ENCODE measurements around the gene TANGO2.

Gene TANGO2

GRCh38 chr22:19997561-19998231 lies 23.2 kb upstream of the TANGO2 start:
- Histone ChIP-seq H3K36me3 (ENCODE audit: control insufficient read depth, insufficient read depth, low read length) (no peaks in the 10 kb centered on the region), H3K27ac (ENCODE audit: insufficient read depth, low read depth, low read length, poor library complexity, severe bottlenecking) (no peak overlapping the region), H3K27me3 (ENCODE audit: control insufficient read depth, insufficient read depth, low read length, poor library complexity, severe bottlenecking) (no peaks in the 10 kb centered on the region), H3K9me3 (ENCODE audit: control insufficient read depth, low read length) (no peaks in the 10 kb centered on the region), H3K4me3 (ENCODE audit: insufficient read depth, low read depth, low read length) (no peak overlapping the region), H3K4me1 (ENCODE audit: control insufficient read depth, insufficient read depth, low read length) (peaks cover 51% of the 10 kb centered on the region)
- WGBS, 2 experiments, result 78 to 81% methylated on average over 19 of the region's 19 CpGs

- 37 to 43% methylated on average over 16 of the region's 16 CpGs for WGBS, 2 experiments
- Histone ChIP-seq H3K27me3 (ENCODE audit: control insufficient read depth, insufficient read depth, low read length, poor library complexity, severe bottlenecking) (no peaks in the 10 kb centered on the region), H3K27ac (ENCODE audit: insufficient read depth, low read depth, low read length, poor library complexity, severe bottlenecking) (peak overlapping the region; percentile 69), H3K4me3 (ENCODE audit: insufficient read depth, low read depth, low read length) (no peak overlapping the region), H3K4me1 (ENCODE audit: control insufficient read depth, insufficient read depth, low read length) (peaks cover 51% of the 10 kb centered on the region), H3K9me3 (ENCODE audit: control insufficient read depth, low read length) (no peaks in the 10 kb centered on the region), H3K36me3 (ENCODE audit: control insufficient read depth, insufficient read depth, low read length) (no peaks in the 10 kb centered on the region)
Measured at GRCh38 chr22:19998232-19998951, 22.5 kb upstream of the TANGO2 start.

- no peak overlapping the region for H3K4me3 ChIP-seq (ENCODE audit: insufficient read depth, low read depth, low read length)
Measured at GRCh38 chr22:19998991-19999820, 21.7 kb upstream of the TANGO2 start.

GRCh38 chr22:20000246-20001081 lies 20.4 kb upstream of the TANGO2 start:
- Histone ChIP-seq H3K4me3 (ENCODE audit: insufficient read depth, low read depth, low read length) (no peak overlapping the region), H3K4me1 (ENCODE audit: control insufficient read depth, insufficient read depth, low read length) (peaks cover 51% of the 10 kb centered on the region), H3K9me3 (ENCODE audit: control insufficient read depth, low read length) (no peaks in the 10 kb centered on the region), H3K36me3 (ENCODE audit: control insufficient read depth, insufficient read depth, low read length) (no peaks in the 10 kb centered on the region), H3K27ac (ENCODE audit: insufficient read depth, low read depth, low read length, poor library complexity, severe bottlenecking) (no peak overlapping the region), H3K27me3 (ENCODE audit: control insufficient read depth, insufficient read depth, low read length, poor library complexity, severe bottlenecking) (no peaks in the 10 kb centered on the region)
- WGBS, 2 experiments, result 74 to 80% methylated on average over 14 of the region's 14 CpGs

More at GRCh38 chr22:19998991-19999820, 21.7 kb upstream of the TANGO2 start:
- no peaks in the 10 kb centered on the region for H3K9me3 ChIP-seq (ENCODE audit: control insufficient read depth, low read length)
- no peaks in the 10 kb centered on the region for H3K27me3 ChIP-seq (ENCODE audit: control insufficient read depth, insufficient read depth, low read length, poor library complexity, severe bottlenecking)
- H3K27ac ChIP-seq (ENCODE audit: insufficient read depth, low read depth, low read length, poor library complexity, severe bottlenecking), result peak overlapping the region; percentile 69
- peaks cover 51% of the 10 kb centered on the region for H3K4me1 ChIP-seq (ENCODE audit: control insufficient read depth, insufficient read depth, low read length)
- 69% methylated on average over 6 to 8 of the region's 8 CpGs for WGBS, 2 experiments
- H3K36me3 ChIP-seq (ENCODE audit: control insufficient read depth, insufficient read depth, low read length), result no peaks in the 10 kb centered on the region

GRCh38 chr22:20001082-20001638 lies 19.8 kb upstream of the TANGO2 start:
- Histone ChIP-seq H3K27ac (ENCODE audit: insufficient read depth, low read depth, low read length, poor library complexity, severe bottlenecking) (no peak overlapping the region), H3K36me3 (ENCODE audit: control insufficient read depth, insufficient read depth, low read length) (no peaks in the 10 kb centered on the region), H3K4me1 (ENCODE audit: control insufficient read depth, insufficient read depth, low read length) (peaks cover 51% of the 10 kb centered on the region), H3K9me3 (ENCODE audit: control insufficient read depth, low read length) (no peaks in the 10 kb centered on the region), H3K4me3 (ENCODE audit: insufficient read depth, low read depth, low read length) (no peak overlapping the region), H3K27me3 (ENCODE audit: control insufficient read depth, insufficient read depth, low read length, poor library complexity, severe bottlenecking) (no peaks in the 10 kb centered on the region)
- WGBS, 2 experiments, result 87 to 92% methylated on average over 11 of the region's 11 CpGs

GRCh38 chr22:20002128-20002527 lies 18.8 kb upstream of the TANGO2 start:
- Histone ChIP-seq H3K27me3 (ENCODE audit: control insufficient read depth, insufficient read depth, low read length, poor library complexity, severe bottlenecking) (no peaks in the 10 kb centered on the region), H3K27ac (ENCODE audit: insufficient read depth, low read depth, low read length, poor library complexity, severe bottlenecking) (no peak overlapping the region), H3K9me3 (ENCODE audit: control insufficient read depth, low read length) (no peaks in the 10 kb centered on the region), H3K4me1 (ENCODE audit: control insufficient read depth, insufficient read depth, low read length) (peaks cover 46% of the 10 kb centered on the region), H3K4me3 (ENCODE audit: insufficient read depth, low read depth, low read length) (no peak overlapping the region), H3K36me3 (ENCODE audit: control insufficient read depth, insufficient read depth, low read length) (no peaks in the 10 kb centered on the region)
- WGBS, 2 experiments, result 78 to 84% methylated on average over 9 of the region's 9 CpGs

GRCh38 chr22:20002636-20003035 lies 18.3 kb upstream of the TANGO2 start:
- no peak overlapping the region for H3K4me3 ChIP-seq (ENCODE audit: insufficient read depth, low read depth, low read length)
- peaks cover 41% of the 10 kb centered on the region for H3K4me1 ChIP-seq (ENCODE audit: control insufficient read depth, insufficient read depth, low read length)
- no peaks in the 10 kb centered on the region for H3K9me3 ChIP-seq (ENCODE audit: control insufficient read depth, low read length)
- H3K27ac ChIP-seq (ENCODE audit: insufficient read depth, low read depth, low read length, poor library complexity, severe bottlenecking), result no peak overlapping the region
- 95 to 96% methylated on average over 2 of the region's 2 CpGs for WGBS, 2 experiments
- H3K27me3 ChIP-seq (ENCODE audit: control insufficient read depth, insufficient read depth, low read length, poor library complexity, severe bottlenecking), result no peaks in the 10 kb centered on the region
- no peaks in the 10 kb centered on the region for H3K36me3 ChIP-seq (ENCODE audit: control insufficient read depth, insufficient read depth, low read length)

GRCh38 chr22:20003304-20003703 lies 17.6 kb upstream of the TANGO2 start:
- no peaks in the 10 kb centered on the region for H3K9me3 ChIP-seq (ENCODE audit: control insufficient read depth, low read length)
- H3K4me3 ChIP-seq (ENCODE audit: insufficient read depth, low read depth, low read length), result no peak overlapping the region
- H3K27me3 ChIP-seq (ENCODE audit: control insufficient read depth, insufficient read depth, low read length, poor library complexity, severe bottlenecking), result no peaks in the 10 kb centered on the region
- peaks cover 35% of the 10 kb centered on the region for H3K4me1 ChIP-seq (ENCODE audit: control insufficient read depth, insufficient read depth, low read length)
- H3K27ac ChIP-seq (ENCODE audit: insufficient read depth, low read depth, low read length, poor library complexity, severe bottlenecking), result no peak overlapping the region
- 67 to 71% methylated on average over 1 of the region's 1 CpG for WGBS, 2 experiments
- H3K36me3 ChIP-seq (ENCODE audit: control insufficient read depth, insufficient read depth, low read length), result no peaks in the 10 kb centered on the region

GRCh38 chr22:20004464-20004863 lies 16.4 kb upstream of the TANGO2 start:
- Histone ChIP-seq H3K4me1 (ENCODE audit: control insufficient read depth, insufficient read depth, low read length) (peaks cover 23% of the 10 kb centered on the region), H3K27me3 (ENCODE audit: control insufficient read depth, insufficient read depth, low read length, poor library complexity, severe bottlenecking) (no peaks in the 10 kb centered on the region), H3K27ac (ENCODE audit: insufficient read depth, low read depth, low read length, poor library complexity, severe bottlenecking) (no peak overlapping the region), H3K4me3 (ENCODE audit: insufficient read depth, low read depth, low read length) (no peak overlapping the region), H3K36me3 (ENCODE audit: control insufficient read depth, insufficient read depth, low read length) (no peaks in the 10 kb centered on the region), H3K9me3 (ENCODE audit: control insufficient read depth, low read length) (no peaks in the 10 kb centered on the region)
- 92 to 100% methylated on average over 3 of the region's 3 CpGs for whole genome bisulfite sequencing, 2 experiments
